ENCODE data around the gene NCCRP1. TPM values are rescaled to one million over a fixed set of nuclear protein-coding genes. Genes with fewer than 3 reads are reported as not detected.
"Not testable (repeated sequence)": the region's sequence is repeated elsewhere in the genome, so short reads cannot be mapped to it uniquely, and the experiment has no call there.

NCCRP1 gene
- total and polyA plus RNA-seq, 11 donors = 0.16 TPM; not detected in 10

GRCh38 chr19:39237200-39238184 is 40.7 kb downstream of the NCCRP1 start:
- H3K27ac ChIP-seq = no peak overlapping the region
- intact Hi-C loops (cut with DNase I) = no loop called here
- H3K36me3 ChIP-seq = no peaks in the 10 kb centered on the region
- peaks cover 0 to 56% (median 4%) of the 10 kb centered on the region in 9 donors for H3K27me3 ChIP-seq
- TF ChIP-seq POLR2A (IDR thresholded peaks at IDR 0.05) = no peak
- no peak for TF ChIP-seq CTCF (IDR thresholded peaks at IDR 0.05)
- DNase-seq (no peak), ATAC-seq (peak in 1 of 4 donors; percentile 59)
- no peak overlapping the region for H3K4me3 ChIP-seq
- WGBS, 4 donors = 37 to 47% (median 44%) methylated on average over 18 to 22 of the region's 22 CpGs
- H3K4me1 ChIP-seq = peaks cover 0 to 6% (median 0%) of the 10 kb centered on the region in 12 donors
- no peaks in the 10 kb centered on the region for H3K9me3 ChIP-seq

- 77 to 86% (median 83%) methylated on average over 6 of the region's 6 CpGs for WGBS, 4 donors
- DNase-seq = no peak
- H3K27ac ChIP-seq = no peak overlapping the region
Observed at GRCh38 chr19:39238209-39238608, 41.4 kb downstream of the NCCRP1 start.

GRCh38 chr19:39238944-39239343 is 42.2 kb downstream of the NCCRP1 start:
- ATAC-seq = no peak
- intact Hi-C loops (cut with DNase I) = no loop called here
- WGBS, 4 donors = 87 to 89% (median 88%) methylated on average over 6 of the region's 6 CpGs
- DNase-seq = no peak
- Histone ChIP-seq H3K27ac (no peak overlapping the region), H3K4me3 (no peak overlapping the region), H3K36me3 (no peaks in the 10 kb centered on the region), H3K9me3 (no peaks in the 10 kb centered on the region), H3K4me1 (peaks cover 0 to 6% (median 0%) of the 10 kb centered on the region in 12 donors), H3K27me3 (peaks cover 0 to 53% (median 4%) of the 10 kb centered on the region in 9 donors)
- no peak for TF ChIP-seq POLR2A (IDR thresholded peaks at IDR 0.05)
- no peak for TF ChIP-seq CTCF (IDR thresholded peaks at IDR 0.05)

More at GRCh38 chr19:39238209-39238608, 41.4 kb downstream of the NCCRP1 start:
- intact Hi-C loops (cut with DNase I) = no loop called here
- Histone ChIP-seq H3K9me3 (no peaks in the 10 kb centered on the region), H3K4me1 (peaks cover 0 to 6% (median 0%) of the 10 kb centered on the region in 12 donors), H3K36me3 (no peaks in the 10 kb centered on the region), H3K4me3 (no peak overlapping the region), H3K27me3 (peaks cover 0 to 55% (median 4%) of the 10 kb centered on the region in 9 donors)
- no peak for ATAC-seq
- TF ChIP-seq POLR2A (IDR thresholded peaks at IDR 0.05) (no peak), CTCF (IDR thresholded peaks at IDR 0.05) (no peak)

- peaks cover 0 to 55% (median 4%) of the 10 kb centered on the region in 9 donors for H3K27me3 ChIP-seq
Observed at GRCh38 chr19:39240421-39240820, 43.7 kb downstream of the NCCRP1 start.

GRCh38 chr19:39243741-39244140 is 47.0 kb downstream of the NCCRP1 start:
- H3K27ac ChIP-seq; DNase-seq; ATAC-seq; H3K4me3 ChIP-seq; H3K36me3 ChIP-seq; intact Hi-C loops (cut with DNase I); H3K9me3 ChIP-seq: not testable (repeated sequence)
- Histone ChIP-seq H3K4me1 (peaks cover 0 to 14% (median 1%) of the 10 kb centered on the region in 12 donors), H3K27me3 (peaks cover 12 to 45% (median 22%) of the 10 kb centered on the region in 9 donors)
- 63 to 80% (median 73%) methylated on average over 6 to 13 of the region's 13 CpGs for WGBS, 4 donors

More at GRCh38 chr19:39240421-39240820, 43.7 kb downstream of the NCCRP1 start:
- intact Hi-C loops (cut with DNase I) = no loop called here
- 88 to 93% (median 91%) methylated on average over 7 of the region's 7 CpGs for WGBS, 4 donors
- H3K36me3 ChIP-seq = no peaks in the 10 kb centered on the region
- H3K4me1 ChIP-seq = peaks cover 0 to 6% (median 0%) of the 10 kb centered on the region in 12 donors
- no peak overlapping the region for H3K27ac ChIP-seq
- DNase-seq = no peak
- H3K9me3 ChIP-seq = no peaks in the 10 kb centered on the region
- H3K4me3 ChIP-seq = no peak overlapping the region
- no peak for ATAC-seq
- no peak for TF ChIP-seq POLR2A (IDR thresholded peaks at IDR 0.05)
- TF ChIP-seq CTCF (IDR thresholded peaks at IDR 0.05) = no peak

- peaks cover 14 to 53% (median 28%) of the 10 kb centered on the region in 9 donors for H3K27me3 ChIP-seq
- ATAC-seq; H3K4me3 ChIP-seq; DNase-seq; H3K27ac ChIP-seq; intact Hi-C loops (cut with DNase I); H3K36me3 ChIP-seq; H3K9me3 ChIP-seq: not testable (repeated sequence)
- 73 to 83% (median 78%) methylated on average over 10 to 12 of the region's 12 CpGs for WGBS, 4 donors
- peaks cover 0 to 14% (median 1%) of the 10 kb centered on the region in 12 donors for H3K4me1 ChIP-seq
Observed at GRCh38 chr19:39244410-39245100, 47.8 kb downstream of the NCCRP1 start, which contains the start of gene IFNL3. Gene IFNL3, minus strand, starts transcription at chr19:39245006. Its CDS starts 39 bp downstream, at chr19:39244967.
